GM12872 (cell line): ENCODE measurements around the gene MED28.
A peak's percentile ranks its signal among the peaks of the same experiment; 100 is the strongest.

ENCODE experiments used
- CTCF ChIP-seq: IDR thresholded peaks from 3 replicates; pipeline ENCODE4 v1.5.1; 2011; ENCODE audit warnings: low read depth, mild to moderate bottlenecking, low read length, moderate library complexity; ENCODE audit not compliant: insufficient read depth

Gene MED28

GRCh38 chr4:17636696-17637622, 22.5 kb downstream of the MED28 start:
- TF ChIP-seq CTCF: peak; percentile 90

- no peak for TF ChIP-seq CTCF
Measured at GRCh38 chr4:17639136-17639535, 24.7 kb downstream of the MED28 start.

- TF ChIP-seq CTCF: no peak
Measured at GRCh38 chr4:17642398-17642783, 27.9 kb downstream of the MED28 start.

GRCh38 chr4:17646693-17647092, 32.3 kb downstream of the MED28 start:
- TF ChIP-seq CTCF: no peak

GRCh38 chr4:17647176-17647806, 32.9 kb downstream of the MED28 start:
- TF ChIP-seq CTCF: no peak

GRCh38 chr4:17647927-17648326, 33.5 kb downstream of the MED28 start:
- peak; percentile 27; the same call in 1 of the 3 replicates for TF ChIP-seq CTCF

- no peak for TF ChIP-seq CTCF
Measured at GRCh38 chr4:17650406-17650805, 36.0 kb downstream of the MED28 start.
